ENCODE data around the gene SPRR2E.
"Not testable (repeated sequence)": the region's sequence is repeated elsewhere in the genome, so short reads cannot be mapped to it uniquely, and the experiment has no call there.

SPRR2E gene

GRCh38 chr1:153094426-153094825 lies at the start of gene SPRR2E:
Gene SPRR2E, minus strand, starts transcription at chr1:153094526. Its CDS starts 775 bp downstream, at chr1:153093751.
- DNase-seq, result no peak

- DNase-seq, result no peak
Observed at GRCh38 chr1:153141377-153141776, 47.1 kb upstream of the SPRR2E start.

- DNase-seq, result no peak
Observed at GRCh38 chr1:153140484-153140883, 46.2 kb upstream of the SPRR2E start.

GRCh38 chr1:153133743-153134142 lies 39.4 kb upstream of the SPRR2E start:
- no peak for DNase-seq

GRCh38 chr1:153133267-153133666 lies 38.9 kb upstream of the SPRR2E start:
- no peak for DNase-seq

GRCh38 chr1:153128688-153129087 lies 34.4 kb upstream of the SPRR2E start:
- not testable (repeated sequence) for DNase-seq

- no peak for DNase-seq
Observed at GRCh38 chr1:153127296-153127695, 33.0 kb upstream of the SPRR2E start.

GRCh38 chr1:153125536-153125935 lies 31.2 kb upstream of the SPRR2E start:
- DNase-seq, result no peak

- DNase-seq, result not testable (repeated sequence)
Observed at GRCh38 chr1:153123793-153124192, 29.5 kb upstream of the SPRR2E start.

GRCh38 chr1:153122831-153123421 lies 28.6 kb upstream of the SPRR2E start:
- DNase-seq, result no peak

GRCh38 chr1:153120945-153121344 lies 26.6 kb upstream of the SPRR2E start:
- DNase-seq, result no peak

- DNase-seq, result peak; percentile 33
Observed at GRCh38 chr1:153119491-153119971, 25.2 kb upstream of the SPRR2E start.

GRCh38 chr1:153115264-153115663 lies 20.9 kb upstream of the SPRR2E start:
- peak; percentile 46 for DNase-seq

GRCh38 chr1:153113416-153113815 lies 19.1 kb upstream of the SPRR2E start, which contains the start of gene SPRR2F:
Gene SPRR2F, minus strand, starts transcription at chr1:153113516. Its CDS starts 783 bp downstream, at chr1:153112733.
- DNase-seq, result no peak

- DNase-seq, result not testable (repeated sequence)
Observed at GRCh38 chr1:153112454-153112853, 18.1 kb upstream of the SPRR2E start.

GRCh38 chr1:153100245-153100644 lies 5.9 kb upstream of the SPRR2E start:
- no peak for DNase-seq

GRCh38 chr1:153099461-153100045 lies 5.2 kb upstream of the SPRR2E start:
- DNase-seq, result no peak

- no peak for DNase-seq
Observed at GRCh38 chr1:153095764-153096163, 1.4 kb upstream of the SPRR2E start.

GRCh38 chr1:153087652-153088051 lies 6.7 kb downstream of the SPRR2E start:
- DNase-seq, result peak; percentile 19

GRCh38 chr1:153081736-153082135 lies 12.6 kb downstream of the SPRR2E start:
- no peak for DNase-seq

- peak; percentile 35 for DNase-seq
Observed at GRCh38 chr1:153072806-153073726, 21.3 kb downstream of the SPRR2E start.

- no peak for DNase-seq
Observed at GRCh38 chr1:153071511-153071910, 22.8 kb downstream of the SPRR2E start, which contains the start of gene SPRR2B. Gene SPRR2B, minus strand, starts transcription at chr1:153071611. Its CDS starts 772 bp downstream, at chr1:153070839.

- no peak for DNase-seq
Observed at GRCh38 chr1:153070243-153070642, 24.1 kb downstream of the SPRR2E start.
